NCI-H1436 treated with DMSO at 0.1 percent for 48 hours (cell line): ENCODE results near the gene EPHX1.

Experiments used
- DNase-seq: peaks from one replicate; lab custom pipeline; 2025; lab: John Stamatoyannopoulos, UW

Gene EPHX1

DNA sequence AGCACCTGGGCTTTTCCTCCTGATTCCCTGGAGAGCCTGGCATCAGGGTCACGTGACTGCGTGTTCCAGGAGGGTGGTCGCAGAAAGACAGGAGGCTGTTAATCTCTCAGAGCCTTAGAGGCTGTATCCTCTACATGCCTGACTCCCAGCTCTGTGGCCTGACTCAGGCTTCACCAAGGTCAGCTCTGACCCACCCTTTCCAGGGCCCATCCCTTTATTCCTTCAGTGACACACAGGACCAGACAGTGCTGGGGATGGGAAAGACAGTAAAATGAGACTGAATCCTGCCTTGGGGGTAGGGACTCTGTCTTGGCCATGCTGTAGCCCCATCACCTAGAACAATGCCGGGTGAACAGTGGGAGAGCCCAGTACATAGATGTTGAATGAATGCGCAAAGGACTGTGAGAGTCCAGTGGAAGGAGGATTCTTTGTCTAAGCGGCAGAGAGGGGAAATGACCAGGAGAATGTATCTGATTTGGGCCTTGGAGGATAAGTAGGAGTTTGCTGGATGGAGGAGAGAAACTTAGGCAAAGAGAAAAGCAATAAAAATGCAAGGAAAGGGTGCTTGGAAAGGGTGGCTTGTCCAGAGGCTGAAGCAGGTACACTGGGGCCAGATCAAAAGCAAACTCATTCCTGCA is 33.0 kb downstream of the EPHX1 start:
- DNase-seq, result no peak

DNA sequence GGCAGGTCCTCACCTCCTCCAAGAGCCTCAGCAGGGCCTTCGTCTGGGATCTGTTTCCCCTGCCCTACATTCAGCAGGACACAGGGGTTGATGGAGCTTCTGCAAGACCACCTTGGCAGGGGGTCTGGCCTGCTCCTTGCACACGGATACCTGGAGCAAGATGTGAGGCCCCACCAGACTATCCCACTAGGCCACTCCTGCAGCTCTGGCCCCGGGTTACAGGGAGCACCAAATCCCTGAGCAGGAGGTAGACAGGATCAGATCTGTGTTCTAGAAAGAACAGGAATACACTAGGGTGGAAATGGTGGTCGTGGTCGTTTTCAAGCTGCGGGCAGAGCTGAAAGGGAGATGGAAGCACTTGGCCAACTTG is 33.5 kb downstream of the EPHX1 start:
- DNase-seq, result no peak

- no peak for DNase-seq
Observed at GRCh38 chr1:225844236-225845061, 34.5 kb downstream of the EPHX1 start.

DNA sequence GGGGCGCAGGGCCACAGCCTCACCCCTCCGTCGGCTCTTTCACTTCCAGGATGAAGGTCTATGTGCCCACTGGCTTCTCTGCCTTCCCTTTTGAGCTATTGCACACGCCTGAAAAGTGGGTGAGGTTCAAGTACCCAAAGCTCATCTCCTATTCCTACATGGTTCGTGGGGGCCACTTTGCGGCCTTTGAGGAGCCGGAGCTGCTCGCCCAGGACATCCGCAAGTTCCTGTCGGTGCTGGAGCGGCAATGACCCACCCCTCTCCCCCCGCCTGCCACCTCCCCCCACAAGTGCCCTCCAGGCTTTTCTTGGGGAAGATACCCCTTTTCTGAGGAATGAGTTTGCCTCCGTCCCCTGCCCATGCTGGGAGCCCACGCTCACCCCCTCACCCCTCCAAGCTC is 35.2 kb downstream of the EPHX1 start:
- no peak for DNase-seq

- DNase-seq, result no peak
Observed at GRCh38 chr1:225845571-225846259, 35.8 kb downstream of the EPHX1 start.

DNA sequence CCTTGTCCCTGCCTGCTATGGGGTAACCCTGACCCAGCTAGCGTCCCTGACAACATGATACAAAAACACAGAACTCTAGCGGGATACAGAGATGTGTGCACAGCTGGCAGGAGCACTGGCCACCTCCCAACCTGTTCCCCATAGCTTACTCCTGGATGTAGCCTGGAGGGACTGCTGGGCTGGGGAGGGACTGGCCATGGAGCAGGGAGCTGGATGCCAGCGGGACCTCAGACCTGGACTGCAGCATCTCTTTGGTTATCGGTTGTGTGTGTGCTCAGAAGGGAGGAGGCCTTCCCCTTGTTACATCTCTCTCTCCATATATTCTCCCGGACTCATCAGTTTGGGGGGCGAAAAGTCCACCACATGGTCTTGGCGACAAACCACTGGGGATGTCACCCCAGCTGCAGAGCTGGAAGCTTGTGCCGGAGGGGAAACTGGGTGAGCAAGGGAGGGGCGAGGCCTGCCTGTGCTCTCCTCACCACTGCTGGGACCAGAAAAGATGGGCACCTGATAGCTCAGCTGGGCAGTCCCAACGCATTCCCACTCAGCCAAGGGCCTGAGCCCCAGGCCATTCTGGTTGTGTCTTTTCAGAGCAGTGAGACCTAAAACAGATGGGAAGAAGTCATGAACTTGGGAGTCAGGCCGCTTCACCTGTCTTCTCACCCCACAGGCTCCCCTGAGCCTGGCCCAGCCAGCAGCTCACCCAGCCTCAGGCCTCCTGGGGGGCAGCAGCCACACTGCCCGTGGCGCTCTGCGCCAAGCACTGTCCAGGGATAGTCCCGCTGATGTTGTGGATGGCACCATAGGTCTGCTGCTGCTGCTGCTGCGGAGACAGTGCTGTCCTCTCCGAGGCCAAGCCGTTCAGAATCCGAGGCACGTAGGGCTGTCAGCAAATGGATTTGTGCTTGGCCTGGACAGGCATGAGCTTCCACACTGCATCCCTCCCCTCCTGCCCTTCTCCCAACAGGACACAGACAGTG is 36.7 kb downstream of the EPHX1 start:
- DNase-seq, result no peak

DNA sequence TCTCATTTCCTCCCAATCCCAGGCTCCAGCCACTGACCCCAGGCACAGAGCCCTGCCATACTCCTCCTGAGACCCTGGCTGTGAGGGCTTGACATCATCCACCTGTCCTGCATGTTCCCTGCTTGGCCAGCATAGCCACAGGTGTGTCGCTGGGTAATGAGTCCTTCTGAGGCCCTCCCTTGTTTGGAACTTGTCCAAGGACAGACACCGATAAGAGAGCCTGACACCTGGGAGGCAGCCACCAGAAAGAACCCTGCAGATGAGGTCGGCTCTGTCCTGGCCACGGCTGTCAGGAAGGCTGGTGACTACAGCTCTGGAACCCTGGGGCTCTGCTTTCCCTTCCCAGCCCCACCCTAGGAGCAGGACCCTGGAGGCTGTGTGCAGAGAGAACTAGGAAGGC is 37.7 kb downstream of the EPHX1 start:
- no peak for DNase-seq

- no peak for DNase-seq
Observed at GRCh38 chr1:225848030-225848955, 38.4 kb downstream of the EPHX1 start.

GRCh38 chr1:225849925-225850324 is 40.0 kb downstream of the EPHX1 start:
- DNase-seq, result no peak

DNA sequence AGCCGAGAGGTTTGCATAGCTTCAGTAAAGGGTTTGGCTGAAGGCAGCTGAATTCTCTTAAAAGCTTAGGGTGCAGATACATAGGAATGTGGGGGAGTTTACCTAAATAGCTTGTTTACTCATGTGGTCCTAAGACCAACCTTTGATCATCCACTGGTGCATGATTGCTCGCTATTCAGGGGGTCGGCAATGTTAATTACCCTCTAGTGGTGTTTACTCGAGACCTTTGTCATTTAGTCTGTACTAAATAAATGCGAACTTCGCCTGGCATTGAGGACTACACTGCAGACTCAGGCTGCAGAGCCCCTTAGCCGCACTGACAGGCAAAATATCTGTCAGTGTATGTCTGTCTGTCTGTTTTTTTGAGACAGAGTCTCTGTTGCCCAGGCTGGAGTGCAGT is 40.4 kb downstream of the EPHX1 start:
- DNase-seq, result no peak

DNA sequence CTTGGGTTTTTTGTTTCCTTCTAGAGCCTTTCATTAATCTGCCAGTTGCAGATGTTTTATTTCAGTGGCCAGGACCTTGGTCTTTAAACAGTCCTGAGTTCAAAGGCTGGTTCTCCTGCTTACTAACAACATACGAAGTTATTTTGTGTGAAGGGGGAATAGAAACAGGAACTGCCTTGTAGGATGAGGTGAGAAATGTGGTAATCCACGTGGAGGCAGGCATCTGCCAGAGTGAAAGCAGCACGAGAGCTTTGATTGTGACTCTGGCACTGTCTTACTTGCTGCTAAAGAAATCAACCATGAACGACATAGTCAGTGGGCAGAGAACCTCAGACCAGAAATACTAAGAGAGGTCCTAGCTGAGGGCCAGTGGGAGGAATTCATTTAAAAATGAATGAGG is 41.9 kb downstream of the EPHX1 start:
- DNase-seq, result no peak

DNA sequence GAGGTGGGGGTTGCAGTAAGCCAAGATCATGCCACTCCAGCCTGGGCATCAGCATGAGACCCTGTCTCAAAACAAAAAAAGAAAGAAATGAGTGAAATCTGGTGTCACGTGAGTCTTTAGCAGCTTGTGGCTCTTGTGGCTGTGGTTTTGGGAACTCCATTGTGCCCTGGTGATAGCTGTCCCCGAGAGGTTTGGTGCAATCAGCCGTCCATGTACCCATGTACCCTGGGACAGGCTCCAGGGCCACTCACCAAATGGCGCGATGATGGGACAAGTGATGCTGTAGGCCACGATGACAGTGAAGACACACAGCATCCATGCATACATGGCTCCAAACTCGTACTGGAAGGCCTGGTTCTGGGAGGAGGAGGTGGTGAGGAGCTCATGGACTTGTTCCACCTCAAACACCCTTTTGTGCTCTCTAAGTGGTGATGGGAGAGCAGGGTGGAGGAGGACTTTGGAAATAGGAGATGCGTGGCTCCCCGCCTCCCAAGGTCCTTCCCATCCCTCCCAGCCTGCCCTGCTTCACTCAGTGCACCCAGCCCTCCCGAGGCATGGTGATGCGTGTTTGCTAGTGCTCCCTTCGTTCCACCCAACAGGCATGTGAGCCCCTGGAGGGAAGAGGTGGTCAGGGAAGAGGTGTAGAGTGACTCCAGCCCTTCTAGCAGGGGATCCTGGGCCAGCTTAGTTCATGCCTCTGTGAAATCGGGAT is 42.6 kb downstream of the EPHX1 start:
- no peak for DNase-seq

GRCh38 chr1:225853441-225853840 is 43.5 kb downstream of the EPHX1 start:
- no peak for DNase-seq

- no peak for DNase-seq
Observed at GRCh38 chr1:225855503-225856300, 45.8 kb downstream of the EPHX1 start.

- no peak for DNase-seq
Observed at GRCh38 chr1:225857256-225857655, 47.3 kb downstream of the EPHX1 start.

DNA sequence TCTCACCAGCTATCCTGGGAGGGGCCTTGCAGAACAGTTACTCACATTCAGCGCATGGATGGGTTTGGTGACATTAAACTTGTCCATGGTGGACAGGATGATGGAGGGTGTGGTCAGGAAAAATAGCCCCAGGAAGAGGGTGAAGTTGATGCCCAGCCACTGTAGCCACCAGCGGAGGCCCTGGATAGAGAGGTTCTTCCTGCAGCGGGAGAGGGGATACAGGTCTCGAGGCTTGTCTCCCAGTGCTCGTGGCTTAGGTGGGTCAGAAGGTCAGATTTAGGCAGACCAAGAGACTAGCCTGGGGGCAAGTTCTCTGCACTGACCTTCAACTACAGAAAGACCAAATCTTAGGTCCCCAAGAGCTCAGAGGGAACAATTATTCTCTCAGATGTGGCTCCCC is 49.2 kb downstream of the EPHX1 start:
- no peak for DNase-seq

- DNase-seq, result no peak
Observed at GRCh38 chr1:225860107-225860506, 50.2 kb downstream of the EPHX1 start.

DNA sequence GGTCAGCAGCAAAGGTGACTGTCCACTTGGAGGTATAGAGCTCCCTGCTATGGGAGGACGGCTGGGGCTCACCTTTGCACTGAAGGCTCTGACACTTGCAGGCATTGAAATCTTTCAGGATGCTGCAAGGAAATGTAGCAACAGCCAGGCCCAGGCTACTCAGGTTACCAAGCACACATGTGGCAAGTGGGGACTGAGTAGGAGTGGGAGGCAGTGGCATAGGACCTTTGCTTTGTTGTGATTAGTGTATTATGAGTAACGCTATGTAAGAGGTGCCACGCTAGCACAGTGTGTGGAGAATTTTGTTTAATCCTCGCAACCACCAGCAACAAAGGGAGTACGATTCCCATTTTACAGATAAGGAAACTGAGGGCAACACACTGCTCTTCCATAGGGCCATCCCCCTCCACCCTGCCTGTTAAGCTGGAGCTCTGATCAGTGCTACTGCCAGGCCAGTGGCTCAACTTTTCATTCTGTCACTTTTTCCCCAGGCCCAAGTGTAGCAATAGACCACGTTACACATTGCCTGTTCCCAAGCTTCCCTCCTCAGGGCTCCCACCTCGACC is 51.0 kb downstream of the EPHX1 start:
- no peak for DNase-seq
